ENCODE data around the gene SLC66A2. TPM values are rescaled to one million over a fixed set of nuclear protein-coding genes. Genes with fewer than 3 reads are reported as not detected.

The SLC66A2 gene
- polyA plus RNA-seq, 1 donor = 16.2 TPM

GRCh38 chr18:79919089-79919488, 32.4 kb downstream of the SLC66A2 start:
- 100% methylated on average over 4 of the region's 19 CpGs for WGBS (ENCODE audit: insufficient coverage, low lambda C conversion rate)
- no peak overlapping the region for H3K4me3 ChIP-seq (ENCODE audit: low read length)
- no peak overlapping the region for H3K27ac ChIP-seq (ENCODE audit: low read length)
- H3K27me3 ChIP-seq (ENCODE audit: control insufficient read depth, insufficient read depth, low read length) = no peaks in the 10 kb centered on the region
- H3K4me1 ChIP-seq (ENCODE audit: control insufficient read depth, insufficient read depth, low read length) = no peaks in the 10 kb centered on the region
- no peak for DNase-seq
- peaks cover 62% of the 10 kb centered on the region for H3K9me3 ChIP-seq (ENCODE audit: control insufficient read depth, low read depth, low read length)
- H3K36me3 ChIP-seq (ENCODE audit: control insufficient read depth, insufficient read depth, low read length) = peaks cover 36% of the 10 kb centered on the region

GRCh38 chr18:79918615-79919011, 32.8 kb downstream of the SLC66A2 start:
- Histone ChIP-seq H3K27ac (ENCODE audit: low read length) (no peak overlapping the region), H3K9me3 (ENCODE audit: control insufficient read depth, low read depth, low read length) (peaks cover 59% of the 10 kb centered on the region), H3K27me3 (ENCODE audit: control insufficient read depth, insufficient read depth, low read length) (no peaks in the 10 kb centered on the region), H3K4me3 (ENCODE audit: low read length) (no peak overlapping the region), H3K4me1 (ENCODE audit: control insufficient read depth, insufficient read depth, low read length) (no peaks in the 10 kb centered on the region), H3K36me3 (ENCODE audit: control insufficient read depth, insufficient read depth, low read length) (peaks cover 36% of the 10 kb centered on the region)
- no CpG with 5 or more reads among the region's 20 CpGs for WGBS (ENCODE audit: insufficient coverage, low lambda C conversion rate)
- DNase-seq = no peak

- no peak for DNase-seq
- Histone ChIP-seq H3K9me3 (ENCODE audit: control insufficient read depth, low read depth, low read length) (peaks cover 58% of the 10 kb centered on the region), H3K36me3 (ENCODE audit: control insufficient read depth, insufficient read depth, low read length) (peaks cover 36% of the 10 kb centered on the region), H3K4me3 (ENCODE audit: low read length) (no peak overlapping the region), H3K27me3 (ENCODE audit: control insufficient read depth, insufficient read depth, low read length) (no peaks in the 10 kb centered on the region), H3K4me1 (ENCODE audit: control insufficient read depth, insufficient read depth, low read length) (no peaks in the 10 kb centered on the region), H3K27ac (ENCODE audit: low read length) (no peak overlapping the region)
- WGBS (ENCODE audit: insufficient coverage, low lambda C conversion rate) = 100% methylated on average over 1 of the region's 25 CpGs
Observed at GRCh38 chr18:79917853-79918614, 33.4 kb downstream of the SLC66A2 start.

GRCh38 chr18:79917169-79917852, 34.1 kb downstream of the SLC66A2 start:
- Histone ChIP-seq H3K9me3 (ENCODE audit: control insufficient read depth, low read depth, low read length) (peaks cover 58% of the 10 kb centered on the region), H3K27me3 (ENCODE audit: control insufficient read depth, insufficient read depth, low read length) (no peaks in the 10 kb centered on the region), H3K4me3 (ENCODE audit: low read length) (no peak overlapping the region), H3K27ac (ENCODE audit: low read length) (no peak overlapping the region), H3K36me3 (ENCODE audit: control insufficient read depth, insufficient read depth, low read length) (peaks cover 36% of the 10 kb centered on the region), H3K4me1 (ENCODE audit: control insufficient read depth, insufficient read depth, low read length) (no peaks in the 10 kb centered on the region)
- DNase-seq = no peak
- no CpG with 5 or more reads among the region's 28 CpGs for WGBS (ENCODE audit: insufficient coverage, low lambda C conversion rate)

- DNase-seq = no peak
- Histone ChIP-seq H3K27ac (ENCODE audit: low read length) (no peak overlapping the region), H3K4me1 (ENCODE audit: control insufficient read depth, insufficient read depth, low read length) (no peaks in the 10 kb centered on the region), H3K27me3 (ENCODE audit: control insufficient read depth, insufficient read depth, low read length) (no peaks in the 10 kb centered on the region), H3K4me3 (ENCODE audit: low read length) (no peak overlapping the region), H3K36me3 (ENCODE audit: control insufficient read depth, insufficient read depth, low read length) (peaks cover 36% of the 10 kb centered on the region), H3K9me3 (ENCODE audit: control insufficient read depth, low read depth, low read length) (peaks cover 55% of the 10 kb centered on the region)
- WGBS (ENCODE audit: insufficient coverage, low lambda C conversion rate) = no CpG with 5 or more reads among the region's 24 CpGs
Observed at GRCh38 chr18:79916546-79917168, 34.8 kb downstream of the SLC66A2 start.

GRCh38 chr18:79916128-79916494, 35.3 kb downstream of the SLC66A2 start:
- no peaks in the 10 kb centered on the region for H3K27me3 ChIP-seq (ENCODE audit: control insufficient read depth, insufficient read depth, low read length)
- peaks cover 38% of the 10 kb centered on the region for H3K36me3 ChIP-seq (ENCODE audit: control insufficient read depth, insufficient read depth, low read length)
- no peak overlapping the region for H3K27ac ChIP-seq (ENCODE audit: low read length)
- WGBS (ENCODE audit: insufficient coverage, low lambda C conversion rate) = no CpG with 5 or more reads among the region's 26 CpGs
- no peak overlapping the region for H3K4me3 ChIP-seq (ENCODE audit: low read length)
- H3K4me1 ChIP-seq (ENCODE audit: control insufficient read depth, insufficient read depth, low read length) = no peaks in the 10 kb centered on the region
- no peak for DNase-seq
- H3K9me3 ChIP-seq (ENCODE audit: control insufficient read depth, low read depth, low read length) = peaks cover 59% of the 10 kb centered on the region

GRCh38 chr18:79915161-79916127, 36.0 kb downstream of the SLC66A2 start:
- no peak overlapping the region for H3K27ac ChIP-seq (ENCODE audit: low read length)
- H3K4me3 ChIP-seq (ENCODE audit: low read length) = no peak overlapping the region
- H3K4me1 ChIP-seq (ENCODE audit: control insufficient read depth, insufficient read depth, low read length) = no peaks in the 10 kb centered on the region
- no peak for DNase-seq
- peaks cover 59% of the 10 kb centered on the region for H3K9me3 ChIP-seq (ENCODE audit: control insufficient read depth, low read depth, low read length)
- H3K27me3 ChIP-seq (ENCODE audit: control insufficient read depth, insufficient read depth, low read length) = no peaks in the 10 kb centered on the region
- 100% methylated on average over 2 of the region's 50 CpGs for WGBS (ENCODE audit: insufficient coverage, low lambda C conversion rate)
- H3K36me3 ChIP-seq (ENCODE audit: control insufficient read depth, insufficient read depth, low read length) = peaks cover 39% of the 10 kb centered on the region

GRCh38 chr18:79914614-79915160, 36.8 kb downstream of the SLC66A2 start:
- no peak overlapping the region for H3K4me3 ChIP-seq (ENCODE audit: low read length)
- no CpG with 5 or more reads among the region's 20 CpGs for WGBS (ENCODE audit: insufficient coverage, low lambda C conversion rate)
- peaks cover 62% of the 10 kb centered on the region for H3K9me3 ChIP-seq (ENCODE audit: control insufficient read depth, low read depth, low read length)
- H3K36me3 ChIP-seq (ENCODE audit: control insufficient read depth, insufficient read depth, low read length) = peaks cover 39% of the 10 kb centered on the region
- DNase-seq = no peak
- H3K27me3 ChIP-seq (ENCODE audit: control insufficient read depth, insufficient read depth, low read length) = no peaks in the 10 kb centered on the region
- H3K27ac ChIP-seq (ENCODE audit: low read length) = no peak overlapping the region
- H3K4me1 ChIP-seq (ENCODE audit: control insufficient read depth, insufficient read depth, low read length) = no peaks in the 10 kb centered on the region

- Histone ChIP-seq H3K27me3 (ENCODE audit: control insufficient read depth, insufficient read depth, low read length) (no peaks in the 10 kb centered on the region), H3K27ac (ENCODE audit: low read length) (no peak overlapping the region), H3K9me3 (ENCODE audit: control insufficient read depth, low read depth, low read length) (peaks cover 55% of the 10 kb centered on the region), H3K36me3 (ENCODE audit: control insufficient read depth, insufficient read depth, low read length) (peaks cover 32% of the 10 kb centered on the region), H3K4me3 (ENCODE audit: low read length) (no peak overlapping the region), H3K4me1 (ENCODE audit: control insufficient read depth, insufficient read depth, low read length) (no peaks in the 10 kb centered on the region)
- WGBS (ENCODE audit: insufficient coverage, low lambda C conversion rate) = no CpG with 5 or more reads among the region's 28 CpGs
- DNase-seq = no peak
Observed at GRCh38 chr18:79912994-79913831, 38.2 kb downstream of the SLC66A2 start.

All from large intestine (tissue), 3 donors.